ENCODE results near the gene NF2.

- no peak for TF ChIP-seq POLR2A (IDR thresholded peaks at IDR 0.05; ENCODE audit: low read depth, low read length)
- TF ChIP-seq SPI1 (IDR thresholded peaks at IDR 0.05; ENCODE audit: low read depth, low read length) = no peak
Observed at GRCh38 chr22:29654882-29655281, 51.4 kb downstream of the NF2 start.
